Measurements from ENCODE around the gene FBN2. TPM values are rescaled to one million over a fixed set of nuclear protein-coding genes. Genes with fewer than 3 reads are reported as not detected.

The FBN2 gene
- polyA plus RNA-seq, 3 donors = 68.8 to 129 (median 105) TPM

DNA sequence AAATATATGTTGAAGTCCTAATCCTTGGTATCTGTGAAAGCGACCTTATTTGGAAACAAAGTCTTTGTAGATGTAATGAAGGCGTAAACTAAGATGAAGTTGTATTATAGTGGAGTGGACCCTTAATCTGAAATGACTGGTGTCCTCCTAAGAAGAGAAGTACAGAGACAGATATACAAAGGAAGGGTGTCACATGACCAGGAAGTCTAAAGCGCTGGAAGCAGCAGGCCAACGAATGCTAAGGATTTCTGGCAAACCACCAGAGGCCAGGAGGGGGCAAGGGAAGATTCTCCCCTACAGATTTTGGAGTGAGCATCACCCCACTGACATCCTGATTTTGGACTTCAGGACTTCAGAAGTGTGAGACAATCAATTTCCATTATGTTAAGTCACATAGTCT is 292.1 kb downstream of the FBN2 start:
- DNase-seq (ENCODE audit: extremely low read depth in 1 of 11, low read depth in 9 of 11, low spot score in 4 of 11) = no peak

DNA sequence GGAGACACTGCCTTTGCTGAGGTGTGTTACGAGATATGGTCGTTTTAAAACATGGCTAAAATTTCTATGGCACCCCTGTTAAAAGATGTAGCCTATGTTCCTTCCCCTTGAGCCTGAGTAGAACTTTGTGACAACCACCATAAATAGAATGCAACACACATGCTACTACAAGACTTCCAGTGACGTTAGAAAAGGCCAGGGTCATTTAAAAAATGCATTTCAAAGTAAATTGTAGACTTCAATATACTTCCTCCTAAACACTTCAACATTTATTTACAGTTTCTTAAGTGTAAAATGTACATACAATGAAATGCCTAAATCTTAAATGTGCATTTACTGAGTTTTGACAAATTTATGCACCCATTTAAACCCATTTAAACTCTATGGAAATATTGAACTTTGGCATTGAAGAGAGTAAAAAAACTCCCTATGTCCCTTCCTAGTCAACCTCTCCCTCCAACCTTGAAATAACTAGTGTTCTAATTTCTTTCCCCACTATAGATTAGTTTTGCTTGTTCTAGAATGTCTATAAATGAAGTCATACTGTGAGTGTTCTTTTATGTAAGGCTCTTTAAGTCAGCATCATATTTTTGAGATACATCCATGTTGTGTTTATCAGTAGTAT is 294.0 kb downstream of the FBN2 start:
- peak in 3 of 11 donors; percentile 29 to 51 (median 48) for DNase-seq (ENCODE audit: extremely low read depth in 1 of 11, low read depth in 9 of 11, low spot score in 4 of 11)

DNA sequence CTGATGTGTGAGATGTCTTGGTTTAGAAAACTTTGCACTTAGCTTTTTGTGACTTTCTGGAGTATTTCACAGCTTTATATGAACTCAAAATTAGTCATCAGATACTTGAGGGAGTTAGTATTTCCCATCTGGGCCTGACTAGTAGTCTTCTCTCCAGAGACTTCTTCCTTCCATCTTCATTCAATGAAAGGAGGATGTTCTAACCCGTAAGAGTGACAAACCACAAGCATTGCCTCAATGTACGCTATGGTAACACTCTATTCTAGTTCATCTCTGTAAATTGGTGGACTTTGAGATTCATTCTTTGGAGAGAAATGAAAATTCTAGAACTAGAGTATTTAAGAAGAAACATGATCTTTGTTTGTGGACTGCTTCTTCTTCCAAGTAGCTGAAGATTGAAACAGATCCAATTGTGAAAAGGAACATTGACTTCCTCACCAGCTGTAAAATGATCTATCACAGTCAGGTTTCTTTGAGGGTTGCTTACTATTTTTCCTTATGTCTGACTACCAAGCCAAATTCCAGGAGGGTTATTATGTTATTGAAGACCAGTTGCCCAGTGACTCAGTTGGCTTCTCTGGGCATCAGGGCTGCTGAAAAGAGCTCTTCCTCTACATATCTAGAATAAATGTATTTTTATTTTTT is 296.9 kb downstream of the FBN2 start:
- no peak for DNase-seq (ENCODE audit: extremely low read depth in 1 of 11, low read depth in 9 of 11, low spot score in 4 of 11)

DNA sequence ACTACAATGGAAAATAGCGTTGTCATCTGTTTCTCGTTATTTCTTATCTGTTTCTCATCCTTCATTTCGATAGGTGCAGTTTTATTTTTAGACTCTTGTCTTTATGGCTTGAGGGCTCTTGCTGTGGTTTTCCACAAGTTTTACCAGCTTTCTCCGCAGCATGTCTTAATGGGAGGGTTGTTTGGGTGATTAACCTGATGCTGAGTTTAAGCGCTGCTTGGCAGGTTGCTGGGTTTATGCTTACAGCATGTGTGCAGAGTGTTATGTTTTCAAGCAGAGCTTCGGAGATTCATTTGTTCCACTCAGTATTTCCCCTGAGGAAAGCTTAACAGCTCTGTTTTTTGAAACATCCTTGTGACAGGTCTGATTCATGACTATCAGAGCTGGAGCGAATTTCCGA is 300.5 kb downstream of the FBN2 start:
- no peak for DNase-seq (ENCODE audit: extremely low read depth in 1 of 11, low read depth in 9 of 11, low spot score in 4 of 11)

DNA sequence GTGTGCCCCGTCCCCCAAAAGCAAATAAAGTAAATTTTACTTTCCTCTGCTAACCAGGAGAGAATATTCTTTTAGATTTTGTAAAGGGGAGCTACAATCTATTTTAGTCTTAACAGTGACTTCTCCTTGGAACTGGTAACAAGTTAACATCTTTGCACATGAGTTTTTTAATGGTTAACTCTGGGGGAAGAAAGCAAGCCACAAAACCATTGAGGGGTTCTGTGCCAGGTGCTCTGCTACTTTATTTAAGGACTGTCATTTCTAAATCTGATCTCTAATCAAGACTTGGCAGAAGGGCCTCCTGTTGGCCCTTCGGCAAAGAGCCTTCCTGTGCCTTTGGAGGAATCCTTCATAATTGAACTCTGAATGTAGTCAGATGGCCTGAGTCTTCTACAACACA is 301.0 kb downstream of the FBN2 start:
- no peak for DNase-seq (ENCODE audit: extremely low read depth in 1 of 11, low read depth in 9 of 11, low spot score in 4 of 11)

DNA sequence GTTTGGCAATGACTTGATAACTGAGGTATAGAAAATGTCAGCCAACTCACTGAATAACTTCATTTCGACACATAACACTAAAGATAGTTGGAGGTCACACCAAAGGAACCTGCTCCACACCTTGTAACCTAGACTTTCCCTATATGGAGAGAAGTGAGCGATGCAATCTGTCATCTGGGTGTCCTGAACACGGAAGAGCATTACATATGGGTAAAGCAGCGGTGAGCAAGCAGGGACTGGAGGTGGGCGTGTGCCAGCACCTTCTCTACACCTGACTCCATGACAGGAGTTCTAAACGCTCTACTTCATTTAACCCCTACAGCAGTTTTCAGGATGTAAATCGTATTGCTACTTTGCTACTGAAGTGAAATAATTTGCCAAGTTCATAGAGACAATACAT is 301.7 kb downstream of the FBN2 start:
- no peak for DNase-seq (ENCODE audit: extremely low read depth in 1 of 11, low read depth in 9 of 11, low spot score in 4 of 11)

DNA sequence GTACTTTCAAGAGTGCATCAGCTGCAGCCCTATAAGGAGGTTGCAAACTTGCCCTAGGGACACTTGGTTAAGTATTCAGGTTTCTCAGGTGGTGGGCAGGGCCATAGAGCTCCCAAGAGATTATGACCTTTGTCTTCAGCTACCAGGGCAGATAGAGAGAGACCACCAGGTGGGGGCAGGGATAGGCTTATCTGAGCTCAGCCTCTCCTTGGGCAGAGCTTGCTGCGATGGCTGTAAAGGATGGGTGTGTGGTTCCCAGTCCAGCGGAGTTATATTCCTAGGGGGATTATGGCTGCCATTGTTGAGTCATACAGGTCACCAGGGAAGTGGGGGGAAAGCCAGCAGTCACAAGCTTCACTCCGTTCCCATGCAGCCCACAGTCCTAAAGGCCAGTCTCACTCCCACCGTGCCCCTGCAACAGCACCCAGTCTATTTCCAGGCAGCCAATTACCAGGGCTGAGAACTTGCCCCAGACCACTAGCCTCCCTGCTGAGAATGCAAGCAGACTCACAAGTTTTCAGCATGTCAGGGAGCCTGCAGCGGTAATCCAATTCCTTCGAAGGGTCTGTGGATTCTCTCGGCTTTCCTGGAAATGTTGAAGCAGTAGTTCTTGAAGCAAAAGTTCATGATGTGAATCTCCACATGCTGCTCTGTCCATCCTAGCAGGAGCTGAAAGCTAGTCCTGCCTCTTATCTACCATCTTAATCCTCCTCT is 303.0 kb downstream of the FBN2 start:
- DNase-seq (ENCODE audit: extremely low read depth in 1 of 11, low read depth in 9 of 11, low spot score in 4 of 11) = no peak

DNA sequence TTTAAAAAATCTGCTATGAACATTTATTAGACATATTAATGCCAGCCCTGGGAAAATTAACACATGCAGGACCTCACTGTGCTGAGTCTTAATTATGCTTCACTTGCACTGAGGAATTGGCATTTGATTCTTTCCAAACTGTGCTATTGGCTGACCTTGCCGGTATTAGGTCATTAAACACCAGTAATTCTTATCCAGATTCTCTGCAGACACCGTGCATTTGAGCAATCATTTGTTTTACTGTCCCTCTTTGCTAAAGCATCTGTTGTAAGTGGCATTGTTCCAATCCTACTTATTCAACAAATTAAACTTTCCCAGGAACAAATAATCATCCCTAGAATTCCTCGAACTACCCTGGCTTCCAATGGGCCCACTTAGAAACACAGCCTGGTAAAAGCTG is 309.5 kb downstream of the FBN2 start:
- no peak for DNase-seq (ENCODE audit: extremely low read depth in 1 of 11, low read depth in 9 of 11, low spot score in 4 of 11)

DNA sequence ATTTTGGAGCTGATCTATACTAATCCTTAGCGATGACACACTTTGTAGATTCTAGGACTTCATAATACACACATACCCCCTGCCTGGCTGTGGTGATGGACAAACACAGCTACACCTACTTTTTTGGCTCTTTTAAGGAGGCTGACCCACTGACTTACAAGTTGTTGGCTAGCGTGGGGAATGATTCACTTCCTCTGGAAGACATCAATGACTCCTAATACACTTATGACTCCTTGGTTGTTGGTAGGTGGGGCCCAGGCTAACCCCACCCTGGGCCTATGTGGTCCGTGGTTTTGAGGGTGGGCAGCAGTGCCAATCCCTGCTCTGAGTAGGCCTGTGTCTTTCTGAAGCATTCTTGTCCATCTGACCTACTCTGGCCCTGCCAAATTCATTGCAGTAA is 310.0 kb downstream of the FBN2 start:
- DNase-seq (ENCODE audit: extremely low read depth in 1 of 11, low read depth in 9 of 11, low spot score in 4 of 11) = no peak

DNA sequence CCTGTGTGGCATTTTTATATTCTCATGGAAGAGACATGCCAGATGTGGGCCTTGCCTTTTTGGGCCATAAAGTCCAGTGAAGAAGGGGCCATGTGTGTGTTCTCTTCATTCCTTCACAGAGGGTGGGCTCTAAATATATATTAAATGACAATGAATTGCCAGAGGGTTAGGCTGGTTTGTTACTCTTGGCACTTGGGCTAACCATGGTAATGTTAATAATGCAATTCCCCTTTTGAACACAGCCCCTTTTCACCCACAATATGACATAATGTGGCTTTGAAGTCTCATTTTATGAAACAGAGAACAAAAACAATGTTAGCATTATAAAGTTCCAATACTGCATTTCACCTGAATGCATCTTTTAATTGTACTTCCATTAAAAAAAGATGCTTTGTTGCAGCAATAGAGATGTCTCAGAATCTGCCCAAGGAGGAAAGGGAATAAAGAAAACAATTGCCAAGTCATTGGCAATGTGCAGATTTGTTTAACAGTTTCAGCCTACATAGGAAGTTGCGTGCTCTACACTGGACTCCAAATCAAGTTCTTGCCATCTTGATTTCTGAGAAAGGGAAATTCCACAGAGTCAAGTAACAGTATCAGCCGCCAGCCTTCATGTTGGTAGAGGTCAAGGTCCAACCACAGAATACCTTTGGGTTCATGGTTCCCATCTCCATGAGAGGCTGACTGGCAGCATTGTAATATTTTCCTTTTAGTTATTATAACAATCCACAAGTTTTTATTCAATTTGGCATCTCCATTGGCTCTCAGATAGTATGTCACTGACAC is 312.6 kb downstream of the FBN2 start:
- no peak for DNase-seq (ENCODE audit: extremely low read depth in 1 of 11, low read depth in 9 of 11, low spot score in 4 of 11)

DNA sequence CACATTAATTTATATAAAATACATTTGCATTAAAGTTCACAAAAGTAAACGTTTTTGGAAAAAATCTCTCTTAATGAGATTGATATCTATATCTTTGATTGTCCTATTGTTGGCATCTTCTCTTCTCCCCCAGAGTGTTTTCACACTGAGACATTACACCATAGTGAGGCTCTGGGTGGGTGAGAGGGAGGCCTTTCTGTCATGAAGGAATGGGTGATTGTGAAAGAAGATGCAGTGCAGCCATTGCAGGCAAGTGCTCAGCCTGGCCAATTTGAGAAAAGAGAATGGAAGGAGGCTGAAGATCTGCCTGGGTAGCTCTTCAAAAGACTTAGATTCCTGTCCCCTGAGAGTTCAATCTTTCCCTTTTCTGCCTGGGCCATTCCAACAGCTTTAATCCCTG is 313.7 kb downstream of the FBN2 start:
- DNase-seq (ENCODE audit: extremely low read depth in 1 of 11, low read depth in 9 of 11, low spot score in 4 of 11) = no peak

DNA sequence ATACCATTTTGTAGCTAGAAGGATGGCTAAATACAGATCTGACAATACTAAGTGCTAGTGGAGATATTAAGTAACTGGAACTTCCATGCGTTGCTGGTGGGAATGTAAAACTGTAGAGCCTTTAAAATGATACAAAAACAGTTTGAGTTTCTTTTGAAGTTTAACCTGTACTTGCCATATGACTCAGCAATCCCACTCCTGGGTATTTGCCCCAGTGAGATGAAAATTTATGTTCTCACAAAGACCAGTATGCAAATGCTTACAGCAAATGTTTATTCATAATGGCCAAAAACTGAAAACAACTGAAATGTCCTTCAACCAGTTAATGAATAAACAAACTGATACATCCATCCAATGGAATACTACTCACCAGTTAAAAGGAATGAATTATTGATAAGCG is 317.2 kb downstream of the FBN2 start:
- DNase-seq (ENCODE audit: extremely low read depth in 1 of 11, low read depth in 9 of 11, low spot score in 4 of 11) = no peak

DNA sequence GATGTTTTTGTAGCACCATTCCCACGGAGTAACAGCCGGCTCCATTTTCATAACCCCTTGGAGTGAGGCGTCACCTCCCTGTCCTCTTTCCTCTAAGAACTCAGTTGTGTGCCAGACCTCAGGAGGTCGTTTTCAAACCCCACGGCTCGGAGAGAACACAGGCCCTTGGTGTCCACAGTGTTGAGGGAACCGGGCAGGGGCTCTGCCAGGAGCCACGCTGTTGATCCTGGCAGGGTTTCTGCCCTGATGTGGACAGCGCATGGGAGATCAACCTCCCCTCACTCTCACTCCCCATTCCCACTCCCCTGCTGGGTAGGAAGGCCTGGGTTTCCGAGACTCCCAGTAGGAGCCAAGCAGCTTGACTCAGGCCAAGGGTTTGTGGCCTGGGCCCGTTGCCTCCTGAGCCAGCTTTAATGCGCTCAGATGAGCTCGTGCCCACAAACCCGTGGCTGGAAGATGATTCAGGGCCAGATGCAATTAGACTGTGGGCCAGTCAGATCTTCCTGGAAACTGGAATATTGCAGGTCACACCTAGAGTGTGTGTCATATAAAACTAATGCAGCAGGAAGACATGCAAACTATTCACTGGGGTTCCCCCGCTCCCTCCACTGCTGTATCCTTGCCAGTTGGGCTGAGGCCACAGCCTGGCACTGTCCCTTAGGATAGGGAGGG is 321.0 kb downstream of the FBN2 start:
- no peak for DNase-seq (ENCODE audit: extremely low read depth in 1 of 11, low read depth in 9 of 11, low spot score in 4 of 11)

DNA sequence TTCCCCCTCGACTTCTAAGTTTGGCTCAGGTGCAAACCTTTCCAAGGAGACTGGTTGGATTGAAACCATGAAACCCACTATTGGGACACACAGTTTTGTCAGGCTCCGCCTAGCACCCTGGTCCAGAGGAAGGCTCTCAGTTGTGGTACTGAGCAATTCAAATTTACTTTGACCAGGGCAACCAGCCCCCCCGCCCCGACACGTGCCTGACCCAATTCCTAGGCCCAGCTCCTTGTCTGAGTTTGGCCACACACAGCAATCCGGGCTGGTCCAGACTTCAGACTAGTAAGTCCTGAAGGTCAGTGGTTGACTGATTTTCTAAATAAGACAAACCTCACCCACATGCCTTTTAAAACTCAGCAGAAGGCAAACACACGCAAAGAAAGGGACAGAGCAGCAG is 321.8 kb downstream of the FBN2 start:
- DNase-seq (ENCODE audit: extremely low read depth in 1 of 11, low read depth in 9 of 11, low spot score in 4 of 11) = no peak

DNA sequence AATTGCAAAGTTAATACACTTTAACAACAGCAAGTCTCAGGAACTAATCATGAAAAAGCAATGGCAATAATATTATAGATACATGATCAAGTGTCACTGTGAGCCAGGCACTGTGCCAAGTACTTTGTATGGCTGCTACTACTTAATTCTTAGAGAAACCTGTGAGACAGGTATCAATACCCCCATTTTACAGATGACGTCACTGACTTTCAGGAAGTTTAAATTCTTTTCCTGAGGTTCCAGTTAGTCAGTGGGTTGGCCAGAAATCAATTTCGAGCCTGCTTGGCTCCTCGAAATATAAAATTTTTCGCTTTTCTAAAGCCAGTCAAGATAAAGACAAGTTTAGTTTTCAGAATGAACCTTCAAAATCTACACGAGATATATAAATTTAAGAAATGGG is 324.2 kb downstream of the FBN2 start:
- no peak for DNase-seq (ENCODE audit: extremely low read depth in 1 of 11, low read depth in 9 of 11, low spot score in 4 of 11)

DNA sequence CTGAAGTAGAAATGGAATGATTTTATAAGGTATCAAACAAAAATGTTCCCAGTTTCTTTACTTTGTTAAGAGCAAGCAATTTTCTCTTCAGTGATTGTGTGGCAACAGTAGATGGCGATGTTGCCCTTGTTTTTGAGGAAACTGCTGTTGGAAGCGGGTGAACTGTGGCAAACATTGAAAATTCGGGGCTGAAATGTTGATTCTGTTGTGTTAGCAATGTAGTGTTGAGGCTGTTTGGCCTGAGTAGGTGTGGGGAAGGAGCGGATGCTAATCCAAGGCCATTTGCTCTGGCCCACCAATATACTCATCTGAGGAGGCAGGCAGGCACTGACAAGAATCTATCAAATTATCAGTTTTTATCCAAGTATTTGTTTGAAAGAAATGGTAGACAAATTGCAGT is 324.7 kb downstream of the FBN2 start:
- peak; percentile 56 to 79 (median 69) for DNase-seq (ENCODE audit: extremely low read depth in 1 of 11, low read depth in 9 of 11, low spot score in 4 of 11)

DNA sequence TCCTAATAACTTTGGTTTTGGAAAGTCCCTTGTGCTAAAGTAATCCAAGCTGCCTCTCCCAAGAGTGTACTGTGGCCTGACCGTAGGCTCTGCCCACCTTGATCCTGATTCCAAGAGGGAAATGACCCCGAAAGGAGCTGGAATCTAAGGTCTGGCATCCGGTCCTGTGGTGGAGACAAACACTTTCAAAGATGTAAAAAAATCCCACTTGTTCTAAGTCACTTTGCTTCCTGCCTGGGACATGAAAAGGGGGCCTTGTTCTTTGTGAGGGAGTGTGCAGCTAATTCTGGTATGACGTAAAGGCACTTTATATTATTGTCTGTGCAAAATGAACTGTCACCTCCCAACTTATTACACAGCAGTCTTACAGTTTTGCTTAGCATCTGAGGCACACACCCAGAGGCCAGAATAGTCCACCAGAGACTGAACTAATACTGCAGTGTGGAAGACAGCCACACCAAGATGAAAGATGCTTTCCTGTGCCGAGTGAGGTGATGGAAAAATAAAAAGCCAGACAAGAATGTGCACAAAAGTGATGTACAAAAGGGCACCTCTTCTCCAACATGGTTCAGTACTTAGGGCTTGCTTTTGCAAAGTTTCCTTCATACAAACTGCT is 325.7 kb downstream of the FBN2 start:
- peak in 1 of 11 donors; percentile 7 for DNase-seq (ENCODE audit: extremely low read depth in 1 of 11, low read depth in 9 of 11, low spot score in 4 of 11)

DNA sequence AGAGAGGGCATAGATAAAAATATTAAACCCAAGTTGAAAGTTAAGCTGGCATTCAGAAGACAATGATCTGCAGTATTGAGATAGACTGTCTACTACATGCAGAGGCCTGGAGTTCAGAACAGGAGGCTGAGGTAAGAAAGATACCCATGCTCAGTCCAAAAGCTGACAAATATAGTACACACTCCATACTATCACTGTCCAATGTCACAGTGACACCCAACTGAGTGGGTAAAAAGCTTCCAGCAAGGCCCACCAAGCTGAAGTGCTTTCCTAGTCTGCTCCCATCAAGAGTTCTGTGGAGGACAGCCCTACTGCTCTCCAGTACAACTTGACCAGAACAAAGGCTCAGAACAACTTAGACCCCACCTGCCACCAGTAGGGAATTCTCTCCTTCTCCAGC is 329.6 kb downstream of the FBN2 start:
- DNase-seq (ENCODE audit: extremely low read depth in 1 of 11, low read depth in 9 of 11, low spot score in 4 of 11) = no peak

Measured in renal cortex interstitium (tissue), 11 donors.